HEK293T (cell line): ENCODE results near the gene GMCL1.
"Not testable (repeated sequence)": the region's sequence is repeated elsewhere in the genome, so short reads cannot be mapped to it uniquely, and the experiment has no call there.

Source experiments
- CTCF ChIA-PET: fragments of 350-600 bp; formaldehyde crosslinking; extraction: SDS; loops from one replicate; lab custom pipeline; 2021; ENCODE audit warnings: antibody characterized with exemption, inconsistent platforms; lab: Yijun Ruan, JAX
- POLR2A ChIA-PET: fragments of 350-600 bp; formaldehyde crosslinking; extraction: SDS; loops from one replicate; lab custom pipeline; 2020; ENCODE audit warnings: antibody characterized with exemption, inconsistent platforms; lab: Yijun Ruan, JAX
- DNase-seq: peaks from one replicate; pipeline ENCODE4 v3.0.0; 2012; ENCODE audit warnings: mixed read lengths; ENCODE audit errors: extremely low spot score
- ARNT ChIP-seq: fragments of 450-650 bp; IDR thresholded peaks from 2 replicates; pipeline ENCODE4 v1.6.1; 2017; ENCODE audit warnings: mild to moderate bottlenecking
- BHLHE40 ChIP-seq: fragments of 450-650 bp; IDR thresholded peaks from 2 replicates; pipeline ENCODE4 v1.6.1; 2016; ENCODE audit warnings: mild to moderate bottlenecking, moderate library complexity, borderline replicate concordance
- CTBP1 ChIP-seq: fragments of 450-650 bp; IDR thresholded peaks from 2 replicates; pipeline ENCODE4 v1.6.1; 2016; ENCODE audit warnings: borderline replicate concordance
- ELF4 ChIP-seq: fragments of 450-650 bp; IDR thresholded peaks from 2 replicates; pipeline ENCODE4 v1.6.1; 2017; ENCODE audit warnings: antibody characterized with exemption
- FOXA1 ChIP-seq: fragments of 450-650 bp; IDR thresholded peaks from 2 replicates; pipeline ENCODE4 v1.6.1; 2016; ENCODE audit warnings: mild to moderate bottlenecking
- FOXK2 ChIP-seq: fragments of 450-650 bp; IDR thresholded peaks from 2 replicates; pipeline ENCODE4 v1.6.1; 2016; ENCODE audit warnings: mild to moderate bottlenecking
- FOXM1 ChIP-seq: fragments of 450-650 bp; IDR thresholded peaks from 2 replicates; pipeline ENCODE4 v1.6.1; 2017; ENCODE audit warnings: mild to moderate bottlenecking, borderline replicate concordance
- HDGF ChIP-seq: fragments of 450-650 bp; IDR thresholded peaks from 2 replicates; pipeline ENCODE4 v1.6.1; 2017; ENCODE audit warnings: antibody characterized with exemption, borderline replicate concordance
- L3MBTL2 ChIP-seq: fragments of 450-650 bp; conservative IDR thresholded peaks from 2 replicates; pipeline ENCODE4 v1.6.1; 2016; ENCODE audit warnings: mild to moderate bottlenecking
- LEF1 ChIP-seq: fragments of 450-650 bp; IDR thresholded peaks from 2 replicates; pipeline ENCODE4 v1.6.1; 2017; ENCODE audit warnings: mild to moderate bottlenecking, borderline replicate concordance
- NFRKB ChIP-seq: fragments of 450-650 bp; IDR thresholded peaks from 2 replicates; pipeline ENCODE4 v1.6.1; 2016; ENCODE audit warnings: mild to moderate bottlenecking, moderate library complexity
- PKNOX1 ChIP-seq: fragments of 450-650 bp; IDR thresholded peaks from 2 replicates; pipeline ENCODE4 v1.6.1; 2016
- SP1 ChIP-seq: fragments of 450-650 bp; IDR thresholded peaks from 2 replicates; pipeline ENCODE4 v1.6.1; 2017
- SUZ12 ChIP-seq: fragments of 450-650 bp; IDR thresholded peaks from 2 replicates; pipeline ENCODE4 v1.6.1; 2016; ENCODE audit warnings: mild to moderate bottlenecking
- TARDBP ChIP-seq: fragments of 450-650 bp; IDR thresholded peaks from 2 replicates; pipeline ENCODE4 v1.6.1; 2016
- ZNF384 ChIP-seq: fragments of 450-650 bp; IDR thresholded peaks from 2 replicates; pipeline ENCODE4 v1.6.1; 2016

GMCL1 gene

GRCh38 chr2:69889302-69889701 is 59.8 kb downstream of the GMCL1 start:
- ChIA-PET CTCF (no interaction called here), POLR2A (no interaction called here)
- DNase-seq = no peak
- TF ChIP-seq ELF4 (no peak), LEF1 (no peak), SUZ12 (no peak), ARNT (no peak), FOXA1 (no peak), SP1 (no peak), FOXM1 (no peak)

GRCh38 chr2:69890881-69891280 is 61.4 kb downstream of the GMCL1 start:
- POLR2A ChIA-PET = no interaction called here
- CTCF ChIA-PET = no interaction called here
- DNase-seq = no peak
- TF ChIP-seq LEF1 (no peak), FOXK2 (no peak), L3MBTL2 (no peak), ZNF384 (no peak), BHLHE40 (no peak), SP1 (no peak), FOXM1 (no peak), SUZ12 (no peak), HDGF (no peak), CTBP1 (no peak), TARDBP (no peak)

GRCh38 chr2:69892838-69893424 is 63.5 kb downstream of the GMCL1 start:
- CTCF ChIA-PET = interaction anchor here (1.1 kb wide), 1 partner anchor 328 kb away, joined by 4 read pairs; no protein-coding TSS in a partner anchor
- POLR2A ChIA-PET = interaction anchor here (0.7 to 1.4 kb wide), 2 partner anchors 21 to 148 kb away, joined by 3 to 6 read pairs; no protein-coding TSS in a partner anchor
- not testable (repeated sequence) for DNase-seq

- ChIA-PET POLR2A (interaction anchor here (0.7 to 1.4 kb wide), 10 partner anchors 17 to 297 kb away, joined by 3 to 6 read pairs (median 3); partner anchors contain the start of genes C2orf42, GMCL1 and MXD1), CTCF (interaction anchor here (0.6 to 1.1 kb wide), 3 partner anchors 24 to 329 kb away, joined by 4 to 6 read pairs (median 4); no protein-coding TSS in a partner anchor)
- peak; percentile 86 for DNase-seq
- TF ChIP-seq PKNOX1 (no peak), L3MBTL2 (peak; percentile 69), CTBP1 (peak; percentile 79), SUZ12 (no peak), NFRKB (peak; percentile 39; the same call in 1 of the 2 replicates), ARNT (0 out of 2 replicates have a peak, but pooled peaks have one; percentile 2), ELF4 (peak; percentile 49)
These were observed 64.5 kb downstream of the GMCL1 start, which contains the start of gene SNRNP27 for GRCh38 chr2:69893684-69894551. SNRNP27 (plus strand) TSS chr2:69893956; CDS start chr2:69893985, 29 bp downstream.

GRCh38 chr2:69894737-69895136 is 65.3 kb downstream of the GMCL1 start:
- DNase-seq, CTCF ChIA-PET: not testable (repeated sequence)
- POLR2A ChIA-PET = interaction anchor here (0.9 to 1.4 kb wide), 4 partner anchors 16 to 171 kb away, joined by 3 read pairs; partner anchors contain the start of gene MXD1

GRCh38 chr2:69902213-69902922 is 72.9 kb downstream of the GMCL1 start:
- no peak for DNase-seq
- TF ChIP-seq TARDBP (no peak), LEF1 (no peak), ARNT (no peak), BHLHE40 (no peak), PKNOX1 (no peak), HDGF (no peak), SUZ12 (no peak), ELF4 (no peak), SP1 (no peak), L3MBTL2 (no peak), CTBP1 (no peak), FOXA1 (no peak), FOXM1 (no peak), FOXK2 (no peak)
- ChIA-PET POLR2A (interaction anchor here (1.4 kb wide), 2 partner anchors 12 to 391 kb away, joined by 3 to 4 read pairs; partner anchors contain the start of genes MXD1 and SNRPG), CTCF (no interaction called here)
